Astrocyte (in vitro differentiated cells and primary cell): ENCODE results near the gene ANKRD34C. TPM values are rescaled to one million over a fixed set of nuclear protein-coding genes. Genes with fewer than 3 reads are reported as not detected.

Experiments
- DNase-seq: peaks from one replicate; pipeline ENCODE4 v3.0.0-alpha.2; 2010; ENCODE audit warnings: low read depth
- FAIRE-seq: peaks from 2 replicates; lab custom pipeline; 2011; peaks lifted over from hg19 to GRCh38; lab: Jason Lieb, UNC
- H2AFZ ChIP-seq: 2 replicates; pipeline ENCODE4 v1.6.0; 2012; ENCODE audit warnings: low read depth, low read length, inconsistent platforms
- H3K27ac ChIP-seq: 2 replicates; pipeline ENCODE4 v1.5.1; 2011; ENCODE audit warnings: low read depth, low read length, inconsistent platforms
- H3K27me3 ChIP-seq: 2 replicates; pipeline ENCODE4 v1.6.0; 2011; ENCODE audit warnings: low read length, inconsistent platforms; ENCODE audit not compliant: insufficient read depth
- H3K36me3 ChIP-seq: 2 replicates; pipeline ENCODE4 v1.5.1; 2011; ENCODE audit warnings: low read length, inconsistent platforms; ENCODE audit not compliant: insufficient read depth
- H3K4me1 ChIP-seq: 2 replicates; pipeline ENCODE4 v1.5.1; 2011; ENCODE audit warnings: low read length, inconsistent platforms; ENCODE audit not compliant: insufficient read depth
- H3K4me2 ChIP-seq: 2 replicates; pipeline ENCODE4 v1.6.0; 2012; ENCODE audit warnings: low read length, inconsistent platforms
- H3K4me3 ChIP-seq: 2 replicates; pipeline ENCODE4 v1.5.1; 2011; ENCODE audit warnings: low read depth, mild to moderate bottlenecking, low read length, inconsistent platforms; ENCODE audit not compliant: insufficient read depth
- H3K79me2 ChIP-seq: 2 replicates; pipeline ENCODE4 v1.6.0; 2012; ENCODE audit warnings: mild to moderate bottlenecking, low read length, inconsistent platforms; ENCODE audit not compliant: insufficient read depth
- H3K9ac ChIP-seq: 2 replicates; pipeline ENCODE4 v1.6.0; 2012; ENCODE audit warnings: mild to moderate bottlenecking, low read length, inconsistent platforms
- H3K9me3 ChIP-seq: 2 replicates; pipeline ENCODE4 v1.5.1; 2012; ENCODE audit warnings: low read depth, mild to moderate bottlenecking, low read length, inconsistent platforms; ENCODE audit not compliant: insufficient read depth
- H4K20me1 ChIP-seq: 2 replicates; pipeline ENCODE4 v1.6.0; 2012; ENCODE audit warnings: low read length, inconsistent platforms; ENCODE audit not compliant: insufficient read depth
- H3K27ac Mint-ChIP-seq: one replicate; pipeline ENCODE4 v1.8.0; 2021; ENCODE audit warnings: mild to moderate bottlenecking, mixed read lengths; ENCODE audit not compliant: unreplicated experiment
- H3K27me3 Mint-ChIP-seq: one replicate; pipeline ENCODE4 v1.8.0; 2021; ENCODE audit warnings: low read depth, mixed read lengths; ENCODE audit not compliant: unreplicated experiment
- H3K36me3 Mint-ChIP-seq: one replicate; pipeline ENCODE4 v1.8.0; 2021; ENCODE audit warnings: low read depth, mixed read lengths; ENCODE audit not compliant: unreplicated experiment
- H3K4me1 Mint-ChIP-seq: one replicate; pipeline ENCODE4 v1.8.0; 2021; ENCODE audit warnings: low read depth, mixed read lengths; ENCODE audit not compliant: unreplicated experiment
- H3K4me3 Mint-ChIP-seq: one replicate; pipeline ENCODE4 v1.8.0; 2021; ENCODE audit warnings: mild to moderate bottlenecking, moderate library complexity, mixed read lengths; ENCODE audit not compliant: unreplicated experiment
- H3K9me3 Mint-ChIP-seq: one replicate; pipeline ENCODE4 v1.8.0; 2021; ENCODE audit warnings: mild to moderate bottlenecking, mixed read lengths; ENCODE audit not compliant: unreplicated experiment
- EZH2 ChIP-seq: IDR thresholded peaks from 2 replicates; pipeline ENCODE4 v1.6.1; 2012; ENCODE audit warnings: mild to moderate bottlenecking, low read length, inconsistent platforms; ENCODE audit not compliant: insufficient read depth
- total RNA-seq: library from RNA; stranded (reverse); gene quantifications from 2 replicates; pipeline ENCODE4 v1.2.1, GENCODE V29; 2021
- TF ChIP-seq, protein P1 (sequence below): IDR thresholded peaks from 2 replicates; pipeline ENCODE4 v1.5.1; 2011; ENCODE audit warnings: low read depth, mild to moderate bottlenecking, inconsistent platforms, low read length, moderate library complexity; ENCODE audit not compliant: insufficient read depth

The ANKRD34C gene
- total RNA-seq, 1 donor from 2014 or later, result 0.05 TPM

DNA sequence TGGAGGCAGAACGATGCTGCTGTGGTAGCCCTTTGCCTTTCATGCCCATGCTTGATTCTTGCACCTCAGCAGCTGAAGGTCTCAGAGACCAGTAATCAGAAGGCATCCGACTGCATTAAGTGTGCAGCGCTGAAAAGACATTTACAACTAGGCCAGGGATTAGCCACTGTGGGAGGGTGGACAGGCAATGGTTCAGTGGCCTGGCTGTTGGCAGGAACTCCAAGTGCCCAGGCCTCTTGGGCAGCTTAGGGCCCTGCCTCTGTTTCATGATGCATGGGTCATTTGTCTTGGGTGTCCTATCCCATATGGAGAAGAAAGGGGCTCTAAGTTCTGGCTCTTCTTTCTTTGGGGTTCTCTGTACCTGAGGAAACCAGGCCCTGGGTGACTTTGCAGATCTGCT lies 39.8 kb downstream of the ANKRD34C start:
- H3K36me3 Mint-ChIP-seq, result peaks cover 31% of the 10 kb centered on the region
- no peaks in the 10 kb centered on the region for H3K4me1 Mint-ChIP-seq
- Histone ChIP-seq H3K4me3 (no peak overlapping the region), H3K4me1 (no peaks in the 10 kb centered on the region), H3K79me2 (peaks cover 48% of the 10 kb centered on the region), H3K27ac (no peak overlapping the region), H3K9ac (no peak overlapping the region), H3K36me3 (peaks cover 53% of the 10 kb centered on the region), H2AFZ (no peak overlapping the region), H4K20me1 (peaks cover 56% of the 10 kb centered on the region), H3K9me3 (no peaks in the 10 kb centered on the region), H3K4me2 (no peak overlapping the region), H3K27me3 (no peaks in the 10 kb centered on the region)
- TF ChIP-seq, protein P1, sequence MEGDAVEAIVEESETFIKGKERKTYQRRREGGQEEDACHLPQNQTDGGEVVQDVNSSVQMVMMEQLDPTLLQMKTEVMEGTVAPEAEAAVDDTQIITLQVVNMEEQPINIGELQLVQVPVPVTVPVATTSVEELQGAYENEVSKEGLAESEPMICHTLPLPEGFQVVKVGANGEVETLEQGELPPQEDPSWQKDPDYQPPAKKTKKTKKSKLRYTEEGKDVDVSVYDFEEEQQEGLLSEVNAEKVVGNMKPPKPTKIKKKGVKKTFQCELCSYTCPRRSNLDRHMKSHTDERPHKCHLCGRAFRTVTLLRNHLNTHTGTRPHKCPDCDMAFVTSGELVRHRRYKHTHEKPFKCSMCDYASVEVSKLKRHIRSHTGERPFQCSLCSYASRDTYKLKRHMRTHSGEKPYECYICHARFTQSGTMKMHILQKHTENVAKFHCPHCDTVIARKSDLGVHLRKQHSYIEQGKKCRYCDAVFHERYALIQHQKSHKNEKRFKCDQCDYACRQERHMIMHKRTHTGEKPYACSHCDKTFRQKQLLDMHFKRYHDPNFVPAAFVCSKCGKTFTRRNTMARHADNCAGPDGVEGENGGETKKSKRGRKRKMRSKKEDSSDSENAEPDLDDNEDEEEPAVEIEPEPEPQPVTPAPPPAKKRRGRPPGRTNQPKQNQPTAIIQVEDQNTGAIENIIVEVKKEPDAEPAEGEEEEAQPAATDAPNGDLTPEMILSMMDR, result no peak
- TF ChIP-seq EZH2, result no peak
- FAIRE-seq, result no peak
- H3K9me3 Mint-ChIP-seq, result peaks cover 4% of the 10 kb centered on the region
- DNase-seq, result no peak
- H3K27ac Mint-ChIP-seq, result no peak overlapping the region
- H3K4me3 Mint-ChIP-seq, result no peak overlapping the region
- no peaks in the 10 kb centered on the region for H3K27me3 Mint-ChIP-seq

DNA sequence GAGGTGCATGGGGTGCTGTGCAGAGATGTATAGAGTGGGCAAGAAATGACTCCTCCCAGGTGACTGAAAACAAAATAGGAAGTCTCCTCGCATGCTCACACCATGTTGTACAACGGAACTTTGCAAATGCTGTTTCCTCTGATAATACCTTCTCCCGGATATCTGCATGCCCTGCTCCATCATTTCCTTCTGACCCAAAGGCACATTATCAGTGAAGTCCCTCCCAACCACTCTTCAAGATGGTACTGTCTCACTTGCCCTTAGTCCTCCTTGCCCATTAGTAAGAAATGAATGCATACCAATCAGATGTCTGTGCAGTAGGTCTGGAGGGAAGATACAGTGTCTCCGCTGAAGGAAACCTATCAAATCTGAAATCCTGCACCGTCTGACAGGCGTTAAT lies 40.4 kb downstream of the ANKRD34C start:
- peaks cover 50% of the 10 kb centered on the region for H4K20me1 ChIP-seq
- H3K27ac ChIP-seq, result no peak overlapping the region
- no peak for FAIRE-seq
- Mint-ChIP-seq H3K4me3 (no peak overlapping the region), H3K36me3 (peaks cover 26% of the 10 kb centered on the region), H3K27ac (no peak overlapping the region), H3K27me3 (no peaks in the 10 kb centered on the region), H3K4me1 (no peaks in the 10 kb centered on the region), H3K9me3 (peaks cover 4% of the 10 kb centered on the region)
- H3K79me2 ChIP-seq, result peaks cover 42% of the 10 kb centered on the region
- H3K27me3 ChIP-seq, result no peaks in the 10 kb centered on the region
- no peak for DNase-seq
- H3K4me2 ChIP-seq, result no peak overlapping the region
- no peaks in the 10 kb centered on the region for H3K4me1 ChIP-seq
- no peaks in the 10 kb centered on the region for H3K9me3 ChIP-seq
- TF ChIP-seq EZH2, result no peak
- TF ChIP-seq, protein P1, result no peak
- H3K9ac ChIP-seq, result no peak overlapping the region
- H2AFZ ChIP-seq, result no peak overlapping the region
- H3K4me3 ChIP-seq, result no peak overlapping the region
- H3K36me3 ChIP-seq, result peaks cover 48% of the 10 kb centered on the region

DNA sequence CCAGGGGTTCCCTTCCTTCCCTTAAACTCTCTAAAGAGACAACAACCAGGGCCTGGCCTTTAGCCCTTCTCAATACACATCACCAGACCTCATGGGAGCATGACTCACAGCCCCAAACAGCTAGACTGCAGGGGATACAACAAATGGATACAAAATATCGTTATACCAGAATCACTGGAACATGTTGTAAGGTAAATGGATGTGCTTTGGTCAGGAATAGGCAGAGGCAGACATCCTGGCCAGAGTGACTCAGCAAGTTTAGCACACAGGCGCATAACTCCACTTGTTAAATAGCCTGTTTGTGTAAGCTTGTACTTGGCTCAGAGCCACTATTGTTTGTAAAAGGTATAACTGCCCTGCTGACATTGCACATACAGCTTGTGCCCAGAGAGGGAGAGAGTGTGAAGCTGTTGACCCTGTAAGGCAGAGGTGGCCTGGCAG lies 46.7 kb downstream of the ANKRD34C start:
- peak overlapping the region; percentile 67 for H3K27ac ChIP-seq

More for the DNA sequence above, 46.7 kb downstream of the ANKRD34C start:
- Mint-ChIP-seq H3K4me3 (no peak overlapping the region), H3K36me3 (peaks cover 7% of the 10 kb centered on the region), H3K9me3 (no peaks in the 10 kb centered on the region), H3K27me3 (no peaks in the 10 kb centered on the region), H3K4me1 (peaks cover 9% of the 10 kb centered on the region), H3K27ac (peak overlapping the region; percentile 86)
- Histone ChIP-seq H3K79me2 (peaks cover 4% of the 10 kb centered on the region), H3K4me3 (no peak overlapping the region), H4K20me1 (peaks cover 6% of the 10 kb centered on the region), H3K4me2 (peak overlapping the region; percentile 23), H3K4me1 (peaks cover 11% of the 10 kb centered on the region), H3K36me3 (peaks cover 7% of the 10 kb centered on the region), H3K9me3 (no peaks in the 10 kb centered on the region), H3K9ac (peak overlapping the region; percentile 25), H3K27me3 (no peaks in the 10 kb centered on the region), H2AFZ (peak overlapping the region; percentile 7)
- DNase-seq (peak; percentile 79), FAIRE-seq (no peak)
- TF ChIP-seq EZH2, result no peak
- TF ChIP-seq, protein P1, result no peak
